ENCODE results near the gene RPS26.
"Not testable (repeated sequence)": the region's sequence is repeated elsewhere in the genome, so short reads cannot be mapped to it uniquely, and the experiment has no call there.

The RPS26 gene

GRCh38 chr12:56001487-56002100 lies 40.1 kb upstream of the RPS26 start:
- TF ChIP-seq, protein P1, sequence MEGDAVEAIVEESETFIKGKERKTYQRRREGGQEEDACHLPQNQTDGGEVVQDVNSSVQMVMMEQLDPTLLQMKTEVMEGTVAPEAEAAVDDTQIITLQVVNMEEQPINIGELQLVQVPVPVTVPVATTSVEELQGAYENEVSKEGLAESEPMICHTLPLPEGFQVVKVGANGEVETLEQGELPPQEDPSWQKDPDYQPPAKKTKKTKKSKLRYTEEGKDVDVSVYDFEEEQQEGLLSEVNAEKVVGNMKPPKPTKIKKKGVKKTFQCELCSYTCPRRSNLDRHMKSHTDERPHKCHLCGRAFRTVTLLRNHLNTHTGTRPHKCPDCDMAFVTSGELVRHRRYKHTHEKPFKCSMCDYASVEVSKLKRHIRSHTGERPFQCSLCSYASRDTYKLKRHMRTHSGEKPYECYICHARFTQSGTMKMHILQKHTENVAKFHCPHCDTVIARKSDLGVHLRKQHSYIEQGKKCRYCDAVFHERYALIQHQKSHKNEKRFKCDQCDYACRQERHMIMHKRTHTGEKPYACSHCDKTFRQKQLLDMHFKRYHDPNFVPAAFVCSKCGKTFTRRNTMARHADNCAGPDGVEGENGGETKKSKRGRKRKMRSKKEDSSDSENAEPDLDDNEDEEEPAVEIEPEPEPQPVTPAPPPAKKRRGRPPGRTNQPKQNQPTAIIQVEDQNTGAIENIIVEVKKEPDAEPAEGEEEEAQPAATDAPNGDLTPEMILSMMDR (IDR thresholded peaks at IDR 0.05; ENCODE audit: low read depth, low read length, missing control alignments) = no peak
- in situ Hi-C loops (cut with HindIII; ENCODE audit: low sequenced_read_pairs) = no loop called here
- no peak for DNase-seq (ENCODE audit: low read depth)
- no peak overlapping the region for H3K4me3 ChIP-seq (ENCODE audit: low read depth, low read length)

GRCh38 chr12:56003376-56003775 lies 38.3 kb upstream of the RPS26 start:
- in situ Hi-C loops (cut with HindIII; ENCODE audit: low sequenced_read_pairs); H3K4me3 ChIP-seq (ENCODE audit: low read depth, low read length); DNase-seq (ENCODE audit: low read depth): not testable (repeated sequence)

- H3K4me3 ChIP-seq (ENCODE audit: low read depth, low read length) = no peak overlapping the region
- TF ChIP-seq, protein P1 (IDR thresholded peaks at IDR 0.05; ENCODE audit: low read depth, low read length, missing control alignments) = no peak
- in situ Hi-C loops (cut with HindIII; ENCODE audit: low sequenced_read_pairs) = no loop called here
- DNase-seq (ENCODE audit: low read depth) = no peak
These were observed 37.5 kb upstream of the RPS26 start for GRCh38 chr12:56004211-56004610.

- TF ChIP-seq, protein P1 (IDR thresholded peaks at IDR 0.05; ENCODE audit: low read depth, low read length, missing control alignments) = no peak
- DNase-seq (ENCODE audit: low read depth) = no peak
- in situ Hi-C loops (cut with HindIII; ENCODE audit: low sequenced_read_pairs) = no loop called here
- H3K4me3 ChIP-seq (ENCODE audit: low read depth, low read length) = peak overlapping the region; percentile 59
These were observed 33.9 kb upstream of the RPS26 start for GRCh38 chr12:56007564-56008559.

DNA sequence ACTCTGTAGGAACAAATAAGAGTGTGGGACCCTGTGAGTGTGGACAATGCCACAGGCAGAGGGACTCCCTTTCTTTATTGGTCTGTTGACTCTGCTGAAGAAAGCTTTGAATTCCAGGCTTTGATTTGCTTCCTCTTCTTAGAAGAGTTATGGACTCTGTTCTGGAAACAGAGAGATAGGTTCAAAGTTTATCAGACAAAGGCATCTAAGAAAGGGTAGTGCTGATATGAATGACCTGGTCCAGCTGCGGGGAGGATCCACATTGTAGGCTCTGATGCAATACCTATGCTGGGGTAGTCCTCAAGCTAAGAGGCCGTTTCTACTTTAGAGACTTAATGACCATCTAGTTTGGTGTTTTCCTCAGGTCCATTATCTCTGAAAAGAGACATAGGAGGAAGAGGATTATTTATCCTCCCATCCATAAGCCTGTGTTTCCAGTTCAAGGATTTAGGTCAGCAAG lies 31.6 kb upstream of the RPS26 start:
- in situ Hi-C loops (cut with HindIII; ENCODE audit: low sequenced_read_pairs) = no loop called here
- no peak overlapping the region for H3K4me3 ChIP-seq (ENCODE audit: low read depth, low read length)
- TF ChIP-seq, protein P1 (IDR thresholded peaks at IDR 0.05; ENCODE audit: low read depth, low read length, missing control alignments) = no peak
- DNase-seq (ENCODE audit: low read depth) = no peak

DNA sequence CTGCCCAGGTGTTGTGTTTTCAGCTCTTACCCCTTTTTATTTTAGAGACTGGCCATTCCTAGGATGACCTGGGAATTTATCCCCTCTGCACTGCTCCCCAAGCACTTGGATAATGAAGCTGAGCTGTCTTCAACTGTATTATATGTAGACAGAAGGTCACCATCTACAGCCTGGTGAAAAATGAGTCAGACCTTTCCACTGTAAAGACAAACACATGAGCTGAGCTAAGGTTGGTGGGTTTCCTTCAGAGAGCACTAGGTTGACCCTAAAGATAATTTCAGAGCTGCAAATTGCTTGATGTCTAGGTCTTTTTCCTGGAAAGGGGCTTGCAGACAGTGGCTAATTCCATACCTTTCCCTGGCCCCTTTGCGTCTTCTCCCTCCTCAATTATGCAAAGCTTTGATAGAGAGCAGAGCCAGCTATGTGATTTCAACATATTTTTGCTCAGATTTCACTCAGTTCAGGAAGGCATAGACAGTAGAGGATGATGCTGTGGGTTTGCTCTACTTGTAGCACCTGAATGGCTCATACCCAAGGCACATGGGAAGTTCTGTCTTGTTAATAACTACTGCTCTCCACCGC lies 30.1 kb upstream of the RPS26 start:
- in situ Hi-C loops (cut with HindIII; ENCODE audit: low sequenced_read_pairs) = no loop called here
- H3K4me3 ChIP-seq (ENCODE audit: low read depth, low read length) = no peak overlapping the region
- DNase-seq (ENCODE audit: low read depth) = no peak
- TF ChIP-seq, protein P1 (IDR thresholded peaks at IDR 0.05; ENCODE audit: low read depth, low read length, missing control alignments) = no peak

All from astrocyte of the cerebellum (primary cell).